Suprapubic skin (tissue), 3 donors: ENCODE results near the gene SSTR4.

Experiments
- CTCF ChIP-seq, 2 donors: fragments of 200-600 bp in 1 of 2; fragments of 450-650 bp in 1 of 2; sonication (generic) in 1 of 2; IDR thresholded peaks; one replicate each; pipeline ENCODE4 v1.5.1; 2016 to 2019; ENCODE audit warnings: antibody characterized with exemption in 2 of 2, mild to moderate bottlenecking in 1 of 2, moderate library complexity in 1 of 2
- EP300 ChIP-seq: sonication (generic); formaldehyde crosslinking; IDR thresholded peaks from one replicate; pipeline ENCODE4 v1.6.1; 2017; ENCODE audit warnings: antibody characterized with exemption
- POLR2A ChIP-seq, 2 donors: fragments of 450-650 bp; IDR thresholded peaks; one replicate each; pipeline ENCODE4 v1.6.1; 2017; ENCODE audit warnings: antibody characterized with exemption in 2 of 2, mild to moderate bottlenecking in 2 of 2, moderate library complexity in 2 of 2

- TF ChIP-seq CTCF (IDR thresholded peaks at IDR 0.05) (no peak), EP300 (no peak), POLR2A (IDR thresholded peaks at IDR 0.05) (no peak)
Observed at GRCh38 chr20:23037017-23037481, 1.9 kb downstream of the SSTR4 start.
